Fibroblast of skin of right biceps (primary cell): ENCODE measurements around the gene ARL6IP6.

Experiments
- DNase-seq: peaks from one replicate; pipeline ENCODE4 v3.0.0-alpha.2; 2013

ARL6IP6 gene

DNA sequence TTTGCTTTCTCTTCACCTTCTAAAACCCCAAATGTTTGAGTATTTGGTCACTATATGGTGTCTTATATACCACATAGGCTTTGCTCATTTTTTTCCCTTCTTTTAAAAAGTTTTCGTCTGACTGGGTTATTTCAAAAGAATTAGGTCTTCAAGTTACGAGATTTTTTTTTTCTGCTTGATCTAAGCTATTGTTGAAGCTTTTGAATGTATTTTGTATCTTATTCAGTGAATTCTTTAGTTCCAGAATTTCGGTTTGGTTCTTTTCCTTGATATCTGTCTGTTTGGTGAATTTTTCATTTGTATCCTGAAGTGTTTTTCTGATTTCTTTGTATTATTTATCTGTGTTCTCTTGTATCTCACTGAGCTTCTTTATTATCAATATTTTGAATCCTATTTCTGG, 93.5 kb downstream of the ARL6IP6 start:
- no peak for DNase-seq
